H7 (cell line): ENCODE data around the gene EDIL3. TPM values are rescaled to one million over a fixed set of nuclear protein-coding genes. Genes with fewer than 3 reads are reported as not detected.
A peak's percentile ranks its signal among the peaks of the same experiment; 100 is the strongest.

ENCODE experiments used
- DNase-seq: peaks from one replicate; pipeline ENCODE4 v3.0.0; 2012
- H3K27me3 ChIP-seq: 2 replicates; pipeline ENCODE4 v1.6.0; 2011; ENCODE audit warnings: mild to moderate bottlenecking, low read length; ENCODE audit not compliant: control insufficient read depth, insufficient read depth
- H3K36me3 ChIP-seq: replicated peaks from 2 replicates; pipeline ENCODE4 v1.5.1; 2011; ENCODE audit warnings: low read length; ENCODE audit not compliant: control insufficient read depth, insufficient read depth
- H3K4me3 ChIP-seq: 2 replicates; pipeline ENCODE4 v1.5.1; 2011; ENCODE audit warnings: low read depth, mild to moderate bottlenecking, control low read depth, low read length, moderate library complexity; ENCODE audit not compliant: insufficient read depth
- total RNA-seq: library from RNA; depleted of rRNA; stranded (reverse); fragments of >200 nt; shearing (Covaris generic); gene quantifications from 2 replicates; pipeline ENCODE4 v1.2.3, GENCODE V29; 2014

The EDIL3 gene
- total RNA-seq, 1 experiment from 2014 or later: 46.0 TPM

DNA sequence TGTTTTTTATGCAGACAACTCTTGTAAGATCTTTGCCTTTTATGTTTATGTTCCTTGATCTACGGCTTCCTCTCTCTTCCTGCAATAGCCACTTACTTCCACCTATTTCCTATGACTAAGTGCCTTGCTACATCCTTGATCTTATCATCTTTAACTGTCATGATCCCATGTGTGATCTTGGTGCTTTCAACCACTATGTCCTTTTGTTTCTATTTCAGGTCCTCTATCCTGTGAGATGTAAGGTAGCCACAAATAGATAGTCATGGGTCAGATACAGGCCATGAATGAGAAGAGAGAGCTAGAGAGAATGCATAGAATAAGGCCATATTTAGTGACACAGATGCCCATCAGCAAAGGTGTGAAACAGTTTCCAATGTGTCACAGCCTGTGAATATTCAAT is 420.4 kb downstream of the EDIL3 start:
- Histone ChIP-seq H3K4me3 (no peak overlapping the region), H3K36me3 (no peaks in the 10 kb centered on the region), H3K27me3 (no peaks in the 10 kb centered on the region)
- DNase-seq: no peak

GRCh38 chr5:83957188-83957587 is 427.5 kb downstream of the EDIL3 start:
- H3K4me3 ChIP-seq: no peak overlapping the region
- DNase-seq: no peak

DNA sequence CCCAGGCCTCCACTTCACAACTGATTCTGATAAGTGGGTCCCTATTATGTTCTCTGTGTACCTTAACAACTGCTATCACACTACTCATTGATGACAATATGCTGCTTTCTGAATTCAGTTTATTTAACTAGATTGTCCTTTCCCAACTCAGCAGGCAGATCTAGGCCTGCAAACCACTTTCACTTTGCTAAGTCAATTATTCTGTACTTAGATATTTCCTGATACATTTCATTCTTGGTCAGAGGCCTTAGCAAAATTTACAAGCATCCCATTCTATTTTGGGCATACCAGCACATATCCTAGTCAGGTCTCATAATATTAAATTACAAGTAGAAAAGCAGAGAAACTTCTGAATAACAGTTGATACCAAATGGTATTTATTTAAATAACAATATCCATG is 428.3 kb downstream of the EDIL3 start:
- Histone ChIP-seq H3K4me3 (no peak overlapping the region), H3K27me3 (no peaks in the 10 kb centered on the region), H3K36me3 (no peaks in the 10 kb centered on the region)
- DNase-seq: no peak

More at GRCh38 chr5:83957188-83957587, 427.5 kb downstream of the EDIL3 start:
- H3K36me3 ChIP-seq: no peaks in the 10 kb centered on the region
- no peaks in the 10 kb centered on the region for H3K27me3 ChIP-seq

DNA sequence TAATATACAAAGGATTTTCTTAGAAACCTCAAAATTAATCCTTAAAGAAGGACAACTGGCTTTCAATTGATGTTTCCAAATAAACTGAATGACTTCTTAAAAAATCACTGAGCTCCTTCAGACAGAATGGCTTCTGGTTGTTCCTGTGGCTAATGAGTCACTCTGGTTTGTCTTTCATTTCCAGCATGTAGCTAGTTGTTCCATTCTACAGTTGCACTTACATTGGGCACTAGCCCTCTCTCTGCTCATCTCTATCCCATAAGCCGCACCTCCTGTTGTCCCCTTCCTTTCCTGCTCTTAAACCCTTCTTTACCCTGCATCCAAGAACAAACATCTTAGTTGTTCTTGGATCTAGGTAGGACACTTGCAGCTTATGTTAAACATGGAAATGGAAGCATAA is 428.8 kb downstream of the EDIL3 start:
- H3K36me3 ChIP-seq: no peaks in the 10 kb centered on the region
- DNase-seq: no peak
- no peak overlapping the region for H3K4me3 ChIP-seq
- no peaks in the 10 kb centered on the region for H3K27me3 ChIP-seq

GRCh38 chr5:83947763-83948162 is 436.9 kb downstream of the EDIL3 start:
- Histone ChIP-seq H3K27me3 (no peaks in the 10 kb centered on the region), H3K36me3 (no peaks in the 10 kb centered on the region), H3K4me3 (no peak overlapping the region)
- no peak for DNase-seq

- DNase-seq: no peak
- H3K27me3 ChIP-seq: no peaks in the 10 kb centered on the region
- H3K4me3 ChIP-seq: no peak overlapping the region
- H3K36me3 ChIP-seq: no peaks in the 10 kb centered on the region
Measured at GRCh38 chr5:83946516-83946915, 438.2 kb downstream of the EDIL3 start.

GRCh38 chr5:83942155-83942554 is 442.5 kb downstream of the EDIL3 start:
- no peak for DNase-seq
- H3K36me3 ChIP-seq: no peaks in the 10 kb centered on the region
- no peak overlapping the region for H3K4me3 ChIP-seq
- no peaks in the 10 kb centered on the region for H3K27me3 ChIP-seq

DNA sequence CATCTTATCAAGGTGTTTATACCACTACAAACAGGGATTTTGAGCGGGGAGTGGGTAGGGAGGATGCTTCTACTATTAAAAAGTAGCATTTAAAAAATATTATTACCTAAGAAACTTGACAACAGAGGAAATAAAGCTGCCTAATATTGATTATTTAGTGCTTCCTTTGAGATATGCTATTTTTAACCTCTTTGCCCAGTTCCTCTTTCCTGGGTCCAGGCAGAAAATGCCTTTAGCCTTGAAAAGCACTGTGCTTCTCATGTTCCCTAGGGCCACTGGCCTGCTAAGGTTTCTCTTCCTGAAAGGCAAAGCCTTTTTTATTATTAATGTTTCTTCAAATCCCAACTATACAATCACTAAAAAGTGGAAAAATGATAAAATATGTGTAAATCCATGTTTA is 446.8 kb downstream of the EDIL3 start:
- DNase-seq: no peak
- Histone ChIP-seq H3K27me3 (no peaks in the 10 kb centered on the region), H3K4me3 (no peak overlapping the region), H3K36me3 (no peaks in the 10 kb centered on the region)

GRCh38 chr5:83931969-83932368 is 452.7 kb downstream of the EDIL3 start:
- Histone ChIP-seq H3K4me3 (no peak overlapping the region), H3K27me3 (no peaks in the 10 kb centered on the region), H3K36me3 (no peaks in the 10 kb centered on the region)
- DNase-seq: no peak

DNA sequence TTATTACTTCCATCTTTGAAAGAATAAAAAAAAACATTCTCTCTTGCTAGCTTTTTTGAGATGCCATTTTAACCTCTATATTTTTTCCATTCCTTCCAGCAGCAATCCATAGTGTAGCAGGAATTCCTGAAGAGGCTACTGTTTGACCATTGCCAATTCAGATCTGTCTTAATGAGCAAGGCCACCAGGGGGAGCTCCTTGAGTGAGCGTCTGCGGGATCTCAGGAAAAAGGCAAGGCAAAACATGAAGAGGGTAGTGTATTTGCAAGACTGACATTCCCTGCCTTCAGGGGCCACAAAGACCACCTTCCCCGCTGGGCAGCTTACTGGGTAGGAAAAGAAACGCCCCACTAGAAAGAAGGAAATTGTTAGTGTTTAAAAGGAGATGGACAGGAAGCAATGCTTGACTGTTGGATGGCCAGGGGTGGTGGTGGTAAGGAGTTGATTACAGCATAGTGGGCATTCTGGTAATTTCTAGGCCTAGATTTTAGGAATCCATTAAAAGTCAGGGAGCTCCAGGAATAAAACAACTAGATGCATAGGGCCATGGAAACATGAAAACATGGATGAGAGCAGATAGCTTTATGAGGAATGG is 457.4 kb downstream of the EDIL3 start:
- peak; percentile 1 for DNase-seq
- Histone ChIP-seq H3K36me3 (no peaks in the 10 kb centered on the region), H3K27me3 (no peaks in the 10 kb centered on the region), H3K4me3 (no peak overlapping the region)

DNA sequence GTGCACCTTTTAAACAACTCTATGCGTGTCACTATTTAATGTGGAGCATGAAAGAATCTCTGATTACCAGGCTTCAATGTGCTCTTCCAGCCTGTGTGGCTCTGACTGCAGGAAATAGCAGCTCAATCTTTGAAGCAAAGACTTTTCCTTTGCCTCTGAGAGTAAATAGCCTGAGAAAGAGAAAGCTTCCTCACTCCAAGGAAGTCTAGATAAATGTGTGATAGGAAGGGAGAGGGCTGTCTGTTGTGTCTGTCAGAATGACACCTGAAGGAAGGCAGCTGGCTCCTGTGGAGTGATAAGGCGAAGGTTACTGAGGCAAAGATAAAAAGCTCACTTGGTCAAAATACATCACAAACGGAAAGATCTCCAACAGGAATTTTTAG is 458.7 kb downstream of the EDIL3 start:
- Histone ChIP-seq H3K27me3 (no peaks in the 10 kb centered on the region), H3K4me3 (no peak overlapping the region), H3K36me3 (no peaks in the 10 kb centered on the region)
- DNase-seq: no peak

DNA sequence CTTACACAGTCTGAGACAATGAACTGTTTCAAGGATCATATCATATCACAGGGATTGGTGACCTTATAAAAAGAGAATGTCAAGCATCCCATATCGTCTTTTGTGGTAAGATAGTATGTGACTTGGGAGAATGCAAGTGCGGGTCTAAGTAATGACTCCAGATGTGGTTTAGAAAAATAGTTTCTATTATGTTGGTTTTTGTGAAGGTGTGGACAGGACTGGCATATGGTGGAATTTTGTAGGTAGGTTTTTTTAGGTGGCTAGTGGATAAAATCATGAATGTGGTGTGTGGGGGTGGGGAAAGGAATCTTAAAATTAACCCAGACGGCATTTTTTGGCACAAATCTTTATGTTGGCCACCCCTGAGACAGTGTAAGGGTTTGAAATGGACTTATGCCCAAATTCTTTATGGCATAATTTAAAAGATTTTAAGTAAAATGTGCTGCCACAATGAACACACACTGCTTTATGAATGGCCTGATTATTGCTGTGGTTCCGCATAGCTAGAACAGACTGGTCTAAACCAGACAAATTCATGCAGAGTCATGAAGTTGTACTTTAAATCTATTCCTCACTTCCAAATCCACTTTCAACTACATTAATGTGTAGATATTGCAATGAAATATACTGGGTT is 459.2 kb downstream of the EDIL3 start:
- Histone ChIP-seq H3K4me3 (no peak overlapping the region), H3K36me3 (no peaks in the 10 kb centered on the region), H3K27me3 (no peaks in the 10 kb centered on the region)
- no peak for DNase-seq

- Histone ChIP-seq H3K27me3 (no peaks in the 10 kb centered on the region), H3K36me3 (no peaks in the 10 kb centered on the region), H3K4me3 (no peak overlapping the region)
- no peak for DNase-seq
Measured at GRCh38 chr5:83924891-83925290, 459.8 kb downstream of the EDIL3 start.

GRCh38 chr5:83924171-83924570 is 460.5 kb downstream of the EDIL3 start:
- no peaks in the 10 kb centered on the region for H3K27me3 ChIP-seq
- no peaks in the 10 kb centered on the region for H3K36me3 ChIP-seq
- no peak overlapping the region for H3K4me3 ChIP-seq
- no peak for DNase-seq

DNA sequence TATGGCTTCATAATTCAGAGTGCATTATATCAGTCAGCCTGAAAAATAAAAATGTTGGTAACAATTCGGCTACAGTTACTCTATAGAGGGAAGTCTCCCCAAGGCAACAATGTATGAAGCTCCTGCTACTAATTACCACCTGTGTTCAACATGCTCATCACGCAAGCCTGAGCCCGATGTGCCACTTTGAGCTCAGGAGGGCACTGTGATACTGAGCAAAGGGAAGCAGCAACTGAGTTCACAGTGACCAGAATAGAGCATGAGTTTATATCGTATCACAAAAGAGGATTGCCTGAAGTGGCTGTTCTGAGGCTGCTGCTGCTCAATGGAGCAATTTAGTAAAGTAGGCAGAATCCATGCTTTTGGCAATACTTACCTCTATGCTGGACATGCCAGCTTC is 462.0 kb downstream of the EDIL3 start:
- Histone ChIP-seq H3K36me3 (no peaks in the 10 kb centered on the region), H3K4me3 (no peak overlapping the region), H3K27me3 (no peaks in the 10 kb centered on the region)
- no peak for DNase-seq
